ENCODE results near the gene COL3A1.

GRCh38 chr2:189016311-189016861, 42.2 kb downstream of the COL3A1 start:
- no peak for TF ChIP-seq TAF1 (IDR thresholded peaks at IDR 0.05; ENCODE audit: borderline replicate concordance, insufficient read depth, low read length)
- TF ChIP-seq SIN3A (IDR thresholded peaks at IDR 0.05; ENCODE audit: borderline replicate concordance, insufficient read depth, low read length) = no peak
- TF ChIP-seq REST (IDR thresholded peaks at IDR 0.05; ENCODE audit: insufficient read depth in 1 of 2, low read depth in 2 of 2, low read length in 2 of 2) = no peak
- no peak for TF ChIP-seq POLR2AphosphoS5 (IDR thresholded peaks at IDR 0.05; ENCODE audit: low read depth, low read length)
- no peak for TF ChIP-seq FOXP2 (optimal IDR thresholded peaks at IDR 0.05; ENCODE audit: borderline replicate concordance, extremely low read depth, extremely low read length, insufficient read depth)
